Stromal cell of bone marrow (primary cell): Measurements from ENCODE around the gene PGAP3.

ENCODE experiments used
- DNase-seq: peaks from one replicate; pipeline ENCODE4 v3.0.0-alpha.2; 2012; ENCODE audit warnings: low read depth

The PGAP3 gene

GRCh38 chr17:39659279-39660010 is 28.4 kb downstream of the PGAP3 start:
- DNase-seq = no peak

- DNase-seq = no peak
Measured at GRCh38 chr17:39658760-39659159, 29.1 kb downstream of the PGAP3 start.

- no peak for DNase-seq
Measured at GRCh38 chr17:39658346-39658745, 29.5 kb downstream of the PGAP3 start.

GRCh38 chr17:39655105-39655504 is 32.8 kb downstream of the PGAP3 start:
- no peak for DNase-seq

GRCh38 chr17:39653662-39654331 is 34.1 kb downstream of the PGAP3 start:
- no peak for DNase-seq

GRCh38 chr17:39653316-39653661 is 34.6 kb downstream of the PGAP3 start:
- no peak for DNase-seq

- DNase-seq = no peak
Measured at GRCh38 chr17:39652587-39653315, 35.1 kb downstream of the PGAP3 start.

- DNase-seq = no peak
Measured at GRCh38 chr17:39651923-39652586, 35.8 kb downstream of the PGAP3 start.

- DNase-seq = no peak
Measured at GRCh38 chr17:39650121-39650579, 37.7 kb downstream of the PGAP3 start.

GRCh38 chr17:39648616-39649366 is 39.1 kb downstream of the PGAP3 start:
- no peak for DNase-seq

- DNase-seq = no peak
Measured at GRCh38 chr17:39647256-39647655, 40.6 kb downstream of the PGAP3 start.

GRCh38 chr17:39643271-39643670 is 44.6 kb downstream of the PGAP3 start:
- no peak for DNase-seq

- DNase-seq = no peak
Measured at GRCh38 chr17:39642291-39643074, 45.4 kb downstream of the PGAP3 start.

- no peak for DNase-seq
Measured at GRCh38 chr17:39641883-39642282, 46.0 kb downstream of the PGAP3 start.

- DNase-seq = no peak
Measured at GRCh38 chr17:39641097-39641496, 46.8 kb downstream of the PGAP3 start.

- no peak for DNase-seq
Measured at GRCh38 chr17:39640591-39641031, 47.2 kb downstream of the PGAP3 start.

GRCh38 chr17:39639566-39640458 is 48.0 kb downstream of the PGAP3 start:
- no peak for DNase-seq

GRCh38 chr17:39639043-39639442 is 48.8 kb downstream of the PGAP3 start:
- DNase-seq = no peak

GRCh38 chr17:39638317-39638716 is 49.5 kb downstream of the PGAP3 start:
- no peak for DNase-seq
